Cerebellar cortex (tissue), 1 donor: ENCODE data around the gene OR51B4.
"Not testable (repeated sequence)": the region's sequence is repeated elsewhere in the genome, so short reads cannot be mapped to it uniquely, and the experiment has no call there.

Experiments used
- DNase-seq: peaks from one replicate; pipeline ENCODE4 v3.0.0-alpha.2; 2015; ENCODE audit warnings: low spot score

The OR51B4 gene

DNA sequence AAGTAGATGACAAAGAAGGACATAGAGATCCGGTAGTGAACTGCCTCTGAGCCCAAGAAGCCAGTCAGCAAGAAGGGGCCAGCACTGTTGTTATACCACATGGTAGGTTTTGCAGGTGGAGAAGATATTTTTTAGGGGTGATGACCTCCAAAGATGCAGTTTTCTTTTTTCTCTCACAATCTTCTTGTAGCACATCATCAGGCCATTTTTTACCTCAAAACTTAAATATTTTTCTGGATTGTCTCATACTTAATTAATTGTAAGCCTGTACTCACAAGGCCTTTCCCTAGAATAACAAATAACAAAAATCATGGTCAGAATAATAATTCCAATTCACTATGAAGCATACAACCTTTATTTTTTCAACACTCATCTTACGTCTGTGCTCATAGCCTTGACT lies at the start of gene OR51B4:
Gene OR51B4, minus strand, starts transcription at position 101 of the 400 bp plus-strand sequence. Its CDS starts 0 bp downstream, at position 101.
- DNase-seq = no peak

DNA sequence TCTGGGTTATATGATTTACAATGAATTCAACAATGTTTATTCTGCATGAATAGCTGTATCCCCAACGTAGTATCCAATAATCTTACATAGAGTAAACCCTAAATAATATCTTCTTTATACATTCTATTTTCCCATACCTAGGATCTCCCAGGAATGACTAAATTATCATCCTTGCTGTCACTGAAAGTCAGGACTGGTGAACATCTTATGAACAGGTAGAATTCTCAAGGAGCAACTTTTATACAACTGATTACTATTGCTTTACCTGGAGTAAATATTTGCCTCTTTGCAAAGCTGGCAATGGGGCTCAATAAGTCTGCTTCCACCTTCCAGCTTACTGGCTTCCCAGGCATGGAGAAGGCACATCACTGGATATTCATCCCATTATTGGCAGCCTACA lies 49.5 kb upstream of the OR51B4 start, which contains the start of gene OR51B6:
Gene OR51B6, plus strand, starts transcription at position 301 of the 400 bp plus-strand sequence. Its CDS starts 0 bp downstream, at position 301.
- DNase-seq = no peak

GRCh38 chr11:5349550-5349949 lies 47.8 kb upstream of the OR51B4 start:
- no peak for DNase-seq

- DNase-seq = no peak
Observed at GRCh38 chr11:5348551-5349194, 46.9 kb upstream of the OR51B4 start.

DNA sequence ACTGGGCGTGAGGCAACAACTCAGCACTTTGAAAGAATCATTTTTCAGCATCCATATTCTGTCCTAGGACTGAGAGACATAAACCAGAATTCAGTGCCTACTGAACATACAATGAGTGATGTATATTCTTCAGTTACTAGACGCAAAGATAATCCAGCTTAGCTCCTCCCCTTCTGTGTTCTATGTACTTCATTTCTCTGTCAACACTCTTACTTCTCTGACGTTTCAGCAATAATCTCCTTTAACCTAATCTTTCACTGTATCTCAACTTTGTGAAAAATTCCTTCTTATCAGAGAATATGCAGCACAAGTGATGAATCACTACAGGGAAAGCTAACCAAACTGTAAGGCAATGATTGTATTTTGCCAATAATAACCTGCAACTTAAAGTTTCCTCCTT lies 44.1 kb upstream of the OR51B4 start:
- no peak for DNase-seq

- no peak for DNase-seq
Observed at GRCh38 chr11:5343474-5344335, 42.0 kb upstream of the OR51B4 start, which contains the start of gene OR51B5. TSS of gene OR51B5 (minus strand) at chr11:5343524. CDS start at chr11:5343524, 0 bp downstream.

DNA sequence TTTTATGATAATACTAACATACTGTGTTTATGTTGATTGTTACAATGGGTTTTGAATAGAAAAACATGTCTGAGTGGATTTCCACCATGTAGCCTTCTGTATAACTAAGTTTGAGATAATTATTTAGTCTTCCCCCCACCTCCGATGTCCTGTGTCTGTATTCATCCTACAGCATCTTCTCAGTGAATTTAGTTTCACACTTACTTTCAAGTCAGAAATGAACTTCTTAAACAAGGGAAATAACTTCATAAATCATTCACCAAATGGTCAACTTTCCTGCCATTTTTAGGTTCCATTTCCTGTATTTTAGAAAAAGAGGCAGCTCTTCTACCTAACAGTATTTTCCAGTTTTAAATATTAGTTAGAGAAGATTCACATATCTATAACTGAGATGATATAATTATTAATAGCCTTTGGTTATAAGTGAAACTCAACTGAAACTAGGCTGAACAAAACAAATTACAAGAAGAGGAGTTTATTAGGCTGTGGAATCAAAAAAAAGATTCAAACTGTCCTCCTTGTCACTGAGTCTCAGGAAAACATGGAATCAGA lies 38.1 kb upstream of the OR51B4 start:
- no peak for DNase-seq

GRCh38 chr11:5337253-5337652 lies 35.5 kb upstream of the OR51B4 start:
- DNase-seq = not testable (repeated sequence)

GRCh38 chr11:5336331-5336730 lies 34.6 kb upstream of the OR51B4 start:
- DNase-seq = no peak

DNA sequence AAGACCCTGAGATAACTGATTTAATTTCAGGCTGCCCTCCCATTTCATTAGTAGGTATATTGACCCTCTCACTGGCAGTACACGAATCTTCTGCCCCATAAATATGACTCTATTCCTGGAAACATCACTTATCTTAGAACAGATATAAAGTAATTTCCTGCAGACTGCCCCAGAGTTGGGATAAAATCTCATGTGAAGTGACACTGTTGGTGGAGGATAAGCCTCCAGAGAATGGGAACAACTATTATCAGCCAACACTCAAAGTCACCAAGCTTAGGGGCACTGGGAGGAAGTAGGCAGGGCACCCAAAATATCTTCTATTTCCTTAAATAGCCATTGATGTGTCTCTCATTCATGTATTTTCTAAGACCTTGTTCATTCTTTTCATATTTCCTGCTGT lies 33.4 kb upstream of the OR51B4 start:
- no peak for DNase-seq

GRCh38 chr11:5324197-5324596 lies 22.5 kb upstream of the OR51B4 start, which contains the start of gene OR51B2:
TSS of gene OR51B2 (minus strand) at chr11:5324297. CDS start at chr11:5324297, 0 bp downstream.
- no peak for DNase-seq

- DNase-seq = no peak
Observed at GRCh38 chr11:5317292-5317691, 15.5 kb upstream of the OR51B4 start.

DNA sequence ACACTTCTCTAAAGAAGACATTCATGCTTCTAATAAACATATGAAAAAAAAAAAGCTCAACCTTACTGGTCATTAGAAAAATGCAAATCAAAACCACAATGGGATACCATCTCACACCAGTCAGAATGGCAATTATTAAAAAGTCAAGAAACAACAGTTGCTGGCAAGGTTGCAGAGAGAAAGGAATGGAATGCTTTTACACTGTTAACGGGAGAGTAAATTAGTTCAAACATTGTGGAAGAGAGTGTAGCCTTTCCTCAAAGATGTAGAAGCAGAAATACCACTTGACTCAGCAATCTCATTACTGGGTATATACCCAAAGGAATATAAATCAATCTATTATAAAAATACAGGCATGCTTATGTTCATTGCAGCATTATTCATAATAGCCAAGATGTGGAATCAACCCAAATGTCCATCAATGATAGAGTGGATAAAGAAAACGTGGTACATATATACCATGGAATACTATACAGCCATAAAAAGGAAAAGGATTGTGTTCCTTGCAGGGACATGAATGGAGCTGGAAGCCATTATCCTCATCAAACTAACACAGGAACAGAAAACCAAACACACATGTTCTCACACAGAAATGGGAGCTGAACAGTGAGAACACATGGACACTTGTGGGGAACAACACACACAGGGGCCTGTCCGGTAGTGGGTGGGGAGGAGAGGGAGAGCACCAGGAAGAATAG lies 11.7 kb upstream of the OR51B4 start:
- not testable (repeated sequence) for DNase-seq

DNA sequence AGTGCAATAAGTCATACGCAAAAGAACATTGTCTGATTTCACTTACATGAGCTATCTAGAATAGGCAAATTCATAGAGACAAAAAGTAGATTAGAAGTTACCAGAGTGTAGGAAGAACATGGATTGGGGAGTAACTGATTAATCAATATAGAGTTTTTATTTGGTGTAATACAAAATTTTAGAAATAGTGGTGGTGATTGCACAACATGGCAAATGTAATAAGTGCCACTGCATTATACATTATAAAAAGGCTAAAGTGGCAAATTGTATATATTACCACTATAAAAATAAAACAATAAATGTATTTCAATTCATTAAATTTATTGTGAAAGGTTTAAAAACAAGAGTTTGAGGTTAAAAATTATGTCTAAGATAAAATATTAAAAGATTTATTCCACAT lies 8.7 kb upstream of the OR51B4 start:
- DNase-seq = no peak

- no peak for DNase-seq
Observed at GRCh38 chr11:5307256-5308019, 5.7 kb upstream of the OR51B4 start.

DNA sequence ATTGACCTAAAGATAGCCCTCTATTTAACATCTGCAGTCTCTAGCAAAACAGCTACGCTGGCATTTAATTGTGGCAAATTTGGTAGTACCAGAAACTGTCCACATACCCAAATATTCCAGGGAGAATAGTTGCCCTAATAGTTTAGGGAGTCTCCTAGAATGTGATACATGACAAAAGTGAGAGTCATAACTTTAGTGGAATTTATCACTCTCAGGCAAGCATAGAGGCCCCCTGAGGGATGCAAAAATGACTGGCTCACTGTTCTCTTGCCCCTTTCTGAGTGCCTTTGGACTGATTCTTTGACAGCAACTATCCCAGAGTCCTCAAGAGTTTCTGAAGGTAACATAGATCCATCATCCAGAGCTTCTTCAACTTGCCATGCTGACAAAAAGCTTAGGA lies 2.3 kb upstream of the OR51B4 start:
- DNase-seq = no peak

- peak; percentile 39 for DNase-seq
Observed at GRCh38 chr11:5303626-5304025, 1.9 kb upstream of the OR51B4 start.

DNA sequence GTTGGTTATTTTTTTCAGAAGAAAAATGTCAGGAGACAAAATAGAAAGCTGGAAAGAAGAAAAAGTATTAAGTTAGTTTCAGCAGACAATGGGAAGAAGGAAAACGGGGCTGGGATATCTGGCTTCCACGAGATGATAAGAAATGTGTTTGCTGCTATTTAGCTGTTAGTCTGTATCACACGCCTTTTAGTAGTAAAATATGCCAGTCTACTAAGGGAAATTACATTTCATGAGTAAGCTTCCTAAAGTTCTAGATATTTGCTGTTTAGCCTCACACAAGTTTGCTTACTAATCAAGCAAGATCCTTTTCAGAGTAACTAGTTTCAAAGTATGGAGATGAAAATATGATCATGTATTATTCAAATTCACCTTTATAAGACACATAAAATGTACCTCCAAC lies 1.5 kb downstream of the OR51B4 start:
- DNase-seq = no peak

DNA sequence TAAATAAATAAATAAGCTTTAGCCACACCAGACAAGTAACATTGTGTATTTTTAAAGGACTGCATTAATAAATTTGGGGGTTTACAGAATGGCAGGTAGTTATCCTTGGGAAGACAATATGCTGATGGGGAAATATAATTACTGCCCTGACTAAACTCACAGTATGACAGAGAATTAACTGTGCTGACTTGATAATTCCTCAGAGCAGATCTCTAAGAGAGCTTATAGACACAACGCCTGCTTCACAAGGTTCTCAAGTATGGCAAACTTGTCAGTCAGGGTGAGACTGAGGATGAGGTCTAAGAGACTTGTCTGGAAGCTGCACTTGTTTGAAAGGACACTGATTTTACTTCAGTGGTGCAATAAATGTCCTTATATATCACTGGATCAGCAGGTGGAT lies 3.3 kb downstream of the OR51B4 start:
- DNase-seq = no peak

DNA sequence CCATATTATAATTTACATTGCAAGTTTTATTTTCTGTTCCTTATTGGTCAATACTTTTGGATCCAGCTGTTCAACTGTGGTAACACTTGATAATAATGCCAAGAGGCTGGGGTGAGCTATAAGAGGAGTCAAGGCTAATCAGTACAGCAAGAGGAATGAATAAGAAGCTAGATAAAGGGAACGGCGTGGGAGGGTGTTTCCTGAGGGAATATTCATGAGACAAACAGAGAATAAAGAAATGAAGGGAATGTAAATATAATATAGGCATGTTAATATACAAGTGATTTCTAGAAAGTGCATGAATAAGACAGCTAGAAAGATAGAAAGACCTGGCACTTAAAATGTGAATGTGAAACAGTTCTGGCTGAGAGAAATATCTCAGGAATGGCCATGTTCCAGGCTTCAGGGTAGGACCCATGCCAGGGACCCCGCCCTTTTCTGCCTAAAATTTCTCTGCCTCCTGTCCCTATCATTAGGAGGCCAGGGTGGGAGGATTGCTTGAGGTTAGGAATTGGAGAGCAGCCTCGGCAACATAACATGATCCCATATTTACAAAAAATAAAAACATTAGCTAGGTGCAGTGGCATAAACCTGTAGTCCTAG lies 3.9 kb downstream of the OR51B4 start:
- DNase-seq = no peak
